Measurements from ENCODE around the gene SCN7A.
"Not testable (repeated sequence)": the region's sequence is repeated elsewhere in the genome, so short reads cannot be mapped to it uniquely, and the experiment has no call there.

SCN7A gene

DNA sequence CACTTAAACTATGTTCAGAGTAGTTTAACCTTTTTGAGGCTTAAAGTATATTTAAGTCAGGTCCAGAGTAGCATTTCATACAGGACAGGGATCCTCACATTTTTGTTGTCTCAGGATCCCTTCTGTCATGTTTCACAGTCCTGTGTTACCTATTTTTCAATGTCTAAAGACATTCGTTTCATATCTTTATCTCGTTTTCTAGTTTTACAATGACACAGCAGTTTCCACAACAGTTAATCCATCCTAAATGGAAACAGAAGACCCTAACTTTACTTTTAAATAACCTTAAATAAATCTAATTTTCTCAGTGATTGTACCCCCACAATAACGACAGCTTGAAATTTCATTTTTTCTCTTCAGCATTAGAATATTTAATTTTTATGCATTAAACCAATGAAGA, 101.0 kb downstream of the SCN7A start:
- DNase-seq = no peak

DNA sequence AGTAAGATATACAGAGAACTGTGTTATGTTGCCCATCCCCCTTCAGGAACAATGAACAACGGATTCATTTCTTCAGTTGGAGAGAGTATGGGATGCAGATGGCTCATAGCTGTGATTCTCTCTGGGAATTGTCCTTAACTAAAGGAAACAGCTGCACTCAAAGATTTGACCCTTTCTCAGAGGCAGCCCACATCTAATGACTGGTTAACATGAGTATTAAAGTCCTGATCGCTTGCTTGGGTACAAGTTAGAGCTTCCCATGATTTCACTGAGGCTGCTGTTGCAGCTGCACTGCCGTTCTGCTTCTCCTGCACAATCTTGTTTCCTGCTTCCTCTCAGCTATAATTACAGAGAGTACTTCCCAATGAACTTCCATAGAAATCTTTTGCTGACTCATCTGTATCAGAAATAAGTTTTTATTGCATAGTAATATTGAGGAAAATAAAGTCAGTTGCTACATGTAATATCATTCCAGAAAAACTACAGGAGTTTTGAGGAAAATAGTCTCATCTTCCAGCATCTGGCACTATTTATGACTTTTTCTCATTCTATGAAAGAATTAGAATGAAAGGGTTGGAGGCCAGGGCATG, 105.5 kb downstream of the SCN7A start:
- no peak for DNase-seq

DNA sequence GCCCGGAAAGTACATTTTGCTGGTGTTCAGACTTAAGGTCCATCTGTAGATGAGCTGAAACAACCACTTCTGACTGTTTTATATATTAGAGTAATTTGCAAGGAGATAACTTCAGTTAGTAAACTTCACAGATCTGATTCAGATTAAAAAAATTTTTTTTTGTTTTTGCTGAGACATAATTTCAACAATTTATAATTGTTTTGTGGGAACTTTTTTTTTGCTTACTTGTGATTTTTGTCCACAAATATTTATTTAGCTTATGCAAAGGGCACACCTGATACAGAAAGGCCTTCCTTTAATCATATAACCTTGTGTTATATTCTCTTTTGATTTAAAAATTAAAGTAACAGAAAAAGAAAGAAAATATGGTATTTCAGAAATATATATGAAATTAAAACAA, 108.7 kb downstream of the SCN7A start:
- no peak for DNase-seq

DNA sequence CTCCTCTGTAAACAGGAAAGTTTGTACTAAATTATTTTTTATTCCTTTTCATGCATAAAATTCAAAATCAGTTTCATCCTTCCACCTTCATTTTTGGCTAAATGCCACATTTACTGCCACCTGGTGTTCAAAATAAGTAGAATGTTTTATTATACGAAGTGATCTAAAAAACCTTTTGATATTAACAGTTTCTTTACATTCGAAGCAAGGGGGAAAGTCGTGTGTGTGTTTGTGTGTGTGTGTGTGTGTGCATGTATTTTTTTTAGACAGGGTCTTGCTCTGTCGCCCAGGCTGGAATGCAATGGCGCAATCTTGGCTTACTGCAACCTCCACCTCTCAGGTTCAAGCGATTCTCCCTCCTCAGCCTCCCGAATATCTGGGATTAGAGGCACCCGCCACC, 109.3 kb downstream of the SCN7A start:
- DNase-seq = no peak

DNA sequence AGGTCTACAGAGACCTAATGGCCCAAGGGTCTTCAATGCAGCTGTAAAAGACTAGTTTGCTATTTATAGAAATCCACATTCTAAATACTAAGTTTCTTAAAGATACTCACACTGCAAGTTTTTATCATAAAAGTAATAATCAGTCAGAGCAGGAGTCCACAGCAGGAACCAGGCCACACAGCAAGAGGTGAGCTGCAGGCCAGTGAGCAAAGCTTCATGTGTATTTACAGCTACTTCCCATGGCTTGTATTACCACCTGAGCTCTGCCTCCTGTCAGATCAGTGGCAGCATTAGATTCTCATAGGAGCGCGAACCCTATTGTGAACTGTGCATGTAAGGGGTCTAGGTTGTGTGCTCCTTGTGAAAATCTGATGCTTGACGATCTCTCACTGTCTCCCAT, 111.6 kb downstream of the SCN7A start:
- no peak for DNase-seq

DNA sequence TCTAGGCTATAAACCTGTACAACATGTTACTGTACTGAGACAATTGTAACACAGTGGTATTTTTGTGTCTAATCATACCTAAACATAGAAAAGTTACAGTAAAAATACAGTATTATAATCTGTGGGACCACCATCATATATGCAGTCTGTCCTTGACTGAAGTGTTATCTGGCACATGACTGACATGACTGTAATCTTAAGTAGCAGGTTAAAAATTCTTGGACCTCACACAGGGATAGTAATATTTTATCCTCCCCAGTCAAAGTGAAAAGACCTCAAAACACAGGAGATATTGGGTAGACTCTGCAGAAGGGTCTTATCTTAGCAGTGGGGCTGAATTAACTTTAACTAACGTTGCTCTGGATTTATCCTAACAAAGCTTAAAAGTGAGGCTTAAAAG, 113.4 kb downstream of the SCN7A start:
- no peak for DNase-seq

DNA sequence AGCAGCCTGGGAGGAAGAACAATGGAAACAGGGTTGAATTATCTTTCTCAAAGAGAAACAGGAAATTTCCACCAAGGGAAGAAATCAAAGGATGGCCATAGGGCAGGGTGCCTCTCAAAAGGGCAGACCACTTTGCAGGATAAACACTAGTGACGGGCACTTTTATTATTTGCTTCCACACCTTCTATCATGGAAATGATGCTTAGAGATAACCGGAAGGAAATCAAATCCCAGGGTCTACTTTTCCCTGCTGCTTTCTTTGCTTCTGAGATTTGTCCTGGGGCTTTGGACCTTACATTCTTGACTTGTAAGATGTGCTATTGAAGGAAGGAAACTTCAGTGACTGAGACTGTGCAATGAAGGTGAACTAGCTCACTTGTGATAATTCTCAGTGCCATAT, 117.2 kb downstream of the SCN7A start:
- DNase-seq = no peak

DNA sequence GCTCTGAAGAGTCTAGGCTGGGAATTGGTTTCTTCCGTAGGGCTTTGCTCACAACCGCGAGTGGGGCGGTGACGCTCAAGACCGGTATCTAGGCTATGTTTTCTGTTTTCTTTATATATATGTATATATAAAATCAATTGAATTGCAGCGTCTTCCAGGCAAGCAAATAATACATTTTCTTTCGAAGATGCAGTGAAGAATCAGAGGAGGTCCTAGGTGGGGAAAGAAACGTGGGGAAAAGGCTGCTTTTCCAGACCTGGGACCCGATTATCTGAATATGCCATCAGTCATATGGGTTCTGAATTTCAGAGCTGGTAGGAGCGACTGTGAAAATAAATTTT, 117.6 kb downstream of the SCN7A start:
- DNase-seq = no peak

DNA sequence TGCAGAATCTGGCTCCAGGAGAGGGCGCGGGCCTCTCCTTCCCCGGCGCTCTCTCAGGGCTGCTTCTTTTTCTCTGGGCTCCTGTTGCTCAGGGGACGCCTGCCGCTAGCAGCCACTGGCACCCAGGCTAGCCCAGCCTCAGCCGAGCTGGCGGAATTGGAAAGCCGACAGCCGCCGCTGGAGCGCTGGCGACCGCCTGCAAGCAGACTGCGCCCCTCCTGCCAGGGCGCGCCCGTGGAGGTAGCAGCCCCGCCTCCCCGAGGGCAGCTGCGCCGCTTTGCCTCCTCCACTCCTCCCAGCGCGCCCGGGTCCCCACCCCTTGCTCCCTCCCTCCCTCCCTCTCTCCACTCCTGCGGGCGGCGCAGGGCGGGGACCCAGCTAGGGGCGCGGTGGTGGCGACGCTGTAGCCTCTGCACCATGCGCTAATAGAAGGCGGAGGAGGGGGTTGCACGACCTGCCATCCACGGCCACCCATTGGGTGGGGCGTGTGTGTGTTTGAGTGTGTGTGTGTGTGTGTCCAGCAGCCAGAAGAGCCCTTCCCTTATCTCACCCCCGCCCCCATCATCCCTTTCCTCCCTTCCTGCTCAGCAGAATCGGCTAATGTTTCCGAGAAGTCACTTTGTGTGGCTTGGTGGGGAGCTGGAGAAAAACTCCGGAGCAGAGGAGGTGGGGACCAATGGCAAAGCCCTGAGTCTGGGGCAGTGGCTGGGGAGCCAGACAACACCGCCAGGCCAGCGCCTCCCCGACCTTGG, 118.1 kb downstream of the SCN7A start, which contains the start of gene SCN9A:
TSS of gene SCN9A (minus strand) at position 209 of the 752 bp plus-strand sequence. CDS start 64,188 bp downstream, outside the sequence.
- DNase-seq = peak in 1 of 2 donors; percentile 1

DNA sequence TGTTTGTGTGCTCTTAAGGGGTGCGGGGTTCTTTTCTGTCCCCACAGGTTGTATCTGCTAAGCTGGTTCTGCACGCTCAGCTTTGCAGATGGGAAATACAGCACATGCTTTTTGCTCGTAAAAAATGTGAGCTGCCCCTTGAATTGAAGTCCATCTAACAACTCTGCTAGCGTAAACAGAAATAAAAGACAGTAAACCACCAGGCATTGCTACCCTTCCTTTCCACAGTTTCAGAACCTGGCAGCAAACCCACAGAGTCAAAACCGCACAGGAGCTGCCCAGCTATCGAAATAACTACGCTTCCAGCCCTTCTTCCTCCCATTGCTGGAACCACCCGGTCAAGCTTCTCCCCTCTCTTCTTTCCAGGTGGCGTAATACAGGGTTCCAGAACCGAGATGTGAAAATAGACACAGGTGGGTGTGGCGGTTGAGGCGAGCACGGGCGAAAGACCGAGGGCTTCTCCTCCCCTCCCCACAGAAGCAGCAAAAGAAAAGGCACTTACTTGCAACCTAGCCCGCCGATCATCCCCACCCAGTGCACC, 118.8 kb downstream of the SCN7A start:
- no peak for DNase-seq

DNA sequence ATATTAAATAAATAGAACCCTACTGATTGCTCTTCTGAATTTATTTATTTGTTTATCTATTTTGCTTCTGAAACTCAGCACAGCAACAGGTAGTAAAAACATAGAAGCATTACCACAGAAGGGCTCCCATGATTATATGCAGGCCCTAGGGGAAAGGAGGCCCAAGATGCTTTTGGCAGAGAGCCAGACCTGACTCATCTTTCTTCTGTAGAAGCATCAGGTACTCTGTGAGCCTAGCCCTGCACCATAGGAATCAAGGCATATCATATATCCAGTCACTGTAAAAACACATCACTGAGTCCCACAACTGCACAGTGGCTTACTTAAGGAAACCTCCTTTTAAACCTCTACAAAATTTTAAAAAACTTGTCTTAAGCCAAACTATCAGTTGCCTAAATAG, 120.1 kb downstream of the SCN7A start:
- DNase-seq = no peak

DNA sequence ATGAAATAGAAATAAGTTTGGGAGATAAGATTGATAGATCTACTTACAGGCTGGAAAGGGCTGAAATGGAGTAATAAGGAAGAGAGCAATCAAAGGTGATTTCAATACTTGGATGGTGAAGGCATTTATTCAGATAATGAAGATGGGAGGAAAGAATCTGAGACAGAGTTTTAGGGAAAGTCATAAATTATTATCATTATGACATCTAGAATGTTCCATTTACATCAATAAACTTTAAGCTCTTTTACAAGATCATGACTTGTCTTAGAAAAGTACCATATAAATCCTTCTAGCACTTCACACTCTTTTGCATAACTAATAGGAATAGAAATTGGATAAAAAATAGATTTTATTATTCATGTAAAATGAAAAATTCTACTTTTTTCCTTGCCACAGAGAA, 120.5 kb downstream of the SCN7A start:
- DNase-seq = no peak

DNA sequence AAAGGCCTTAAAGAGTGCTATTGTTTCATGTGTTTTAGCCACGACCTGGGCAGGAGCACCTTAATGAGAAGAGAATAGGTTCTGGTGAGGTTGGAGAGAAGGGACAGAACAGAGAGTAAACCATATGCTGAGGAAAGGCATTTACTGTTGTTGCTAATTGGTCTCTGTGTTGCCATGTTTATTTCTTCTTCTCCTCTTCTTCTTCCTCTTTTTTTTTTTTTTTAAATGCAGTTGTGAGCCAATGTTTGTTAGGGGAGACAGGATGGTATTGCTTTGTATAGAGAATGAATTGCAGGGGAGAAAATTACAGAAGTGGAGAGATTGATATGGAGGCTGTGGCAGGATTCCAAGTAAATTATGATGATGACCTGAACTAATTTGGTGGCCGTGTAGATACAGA, 120.9 kb downstream of the SCN7A start:
- DNase-seq = no peak

DNA sequence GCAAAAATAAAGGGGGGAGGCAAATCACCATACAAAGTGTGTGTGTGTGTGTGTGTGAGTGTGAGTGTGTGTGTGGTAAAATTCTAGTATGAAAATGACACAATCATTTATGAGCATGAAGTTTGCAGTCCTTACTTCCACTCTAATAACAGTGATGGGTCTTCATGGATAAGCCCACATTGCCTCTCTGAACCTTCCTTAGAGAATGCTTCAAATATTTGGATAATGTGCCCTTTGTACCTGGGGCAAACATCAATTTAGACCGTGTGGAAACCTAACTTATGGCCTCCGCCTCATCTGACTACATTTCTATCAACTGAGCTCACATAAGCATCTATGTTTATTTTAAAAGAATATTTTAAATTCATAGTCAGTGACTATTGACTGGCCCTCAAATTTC, 122.0 kb downstream of the SCN7A start:
- no peak for DNase-seq

DNA sequence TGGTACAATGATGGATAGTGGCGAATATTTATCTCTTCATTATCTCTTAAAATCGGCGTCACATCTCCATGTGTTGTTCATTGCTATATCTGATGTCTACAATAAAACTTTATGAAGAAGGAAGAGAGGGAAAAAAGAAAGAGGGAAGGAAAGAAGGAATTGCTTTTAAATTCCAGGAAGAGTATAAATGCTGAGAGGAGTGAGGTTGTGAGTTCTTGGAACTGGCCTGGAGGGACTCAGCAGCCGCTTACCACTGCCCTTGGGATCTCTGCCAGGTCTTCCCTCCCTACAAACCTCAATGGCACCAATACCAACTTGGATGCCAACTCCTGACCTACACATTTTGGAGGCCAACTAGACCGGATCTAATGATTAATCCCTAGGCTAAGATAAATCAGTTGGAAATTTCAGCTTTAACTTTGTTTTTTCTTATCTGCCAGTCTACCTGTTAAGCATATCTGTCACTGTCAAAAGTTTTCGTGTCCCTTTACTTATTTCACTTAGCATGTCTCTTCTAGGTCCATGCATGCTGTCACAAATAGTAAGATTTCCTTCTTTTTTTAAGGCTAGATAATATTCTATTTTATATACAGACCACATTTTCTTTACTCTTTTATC, 128.1 kb downstream of the SCN7A start:
- DNase-seq = no peak

DNA sequence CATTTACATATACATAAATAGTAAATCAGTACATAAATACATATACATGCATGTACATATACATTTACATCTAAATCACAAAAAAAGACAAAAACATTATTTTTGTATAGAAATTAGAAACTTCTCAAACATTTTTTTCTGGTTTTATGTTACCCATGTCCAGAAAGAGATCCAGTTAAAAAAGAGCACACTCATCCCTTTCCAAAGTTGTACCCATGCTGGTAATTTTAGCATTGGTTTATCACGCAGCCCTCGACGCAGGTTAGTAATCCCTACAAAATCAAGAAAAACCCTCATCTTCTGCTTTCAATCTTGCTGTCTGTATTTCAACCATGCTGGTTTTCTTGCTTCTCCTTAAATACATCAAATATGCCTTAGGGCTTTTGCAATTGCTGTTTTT, 128.8 kb downstream of the SCN7A start:
- no peak for DNase-seq

DNA sequence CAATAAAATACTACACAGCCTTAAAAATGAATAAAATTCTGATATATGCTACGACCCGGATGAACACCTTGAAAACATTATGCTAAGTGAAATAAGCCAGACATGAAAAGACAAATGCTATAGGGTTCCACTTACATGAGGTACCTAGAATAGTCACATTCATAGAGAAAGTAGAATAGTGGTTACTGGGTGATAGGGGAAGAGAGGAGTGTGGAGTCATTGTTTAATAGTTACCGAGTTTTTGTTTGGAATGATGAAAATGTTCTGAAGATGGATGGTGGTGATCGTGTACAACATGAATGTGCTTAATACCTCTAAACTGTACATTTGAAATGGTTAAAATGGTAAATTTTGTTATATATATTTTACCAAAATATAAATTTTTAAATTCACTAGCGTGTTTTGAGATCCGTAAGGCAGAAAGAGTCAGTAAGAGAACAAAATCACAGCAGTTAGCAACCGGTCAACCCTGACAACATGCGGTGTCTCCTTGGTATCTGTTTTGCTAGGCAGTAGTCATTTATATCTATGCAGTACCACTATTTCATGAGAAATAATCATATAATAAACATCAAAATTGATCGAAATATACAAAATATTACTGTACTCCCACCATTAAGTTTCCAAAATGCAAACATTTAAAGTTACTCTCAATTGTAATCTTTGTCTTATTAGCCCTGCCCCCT, 129.4 kb downstream of the SCN7A start:
- no peak for DNase-seq

DNA sequence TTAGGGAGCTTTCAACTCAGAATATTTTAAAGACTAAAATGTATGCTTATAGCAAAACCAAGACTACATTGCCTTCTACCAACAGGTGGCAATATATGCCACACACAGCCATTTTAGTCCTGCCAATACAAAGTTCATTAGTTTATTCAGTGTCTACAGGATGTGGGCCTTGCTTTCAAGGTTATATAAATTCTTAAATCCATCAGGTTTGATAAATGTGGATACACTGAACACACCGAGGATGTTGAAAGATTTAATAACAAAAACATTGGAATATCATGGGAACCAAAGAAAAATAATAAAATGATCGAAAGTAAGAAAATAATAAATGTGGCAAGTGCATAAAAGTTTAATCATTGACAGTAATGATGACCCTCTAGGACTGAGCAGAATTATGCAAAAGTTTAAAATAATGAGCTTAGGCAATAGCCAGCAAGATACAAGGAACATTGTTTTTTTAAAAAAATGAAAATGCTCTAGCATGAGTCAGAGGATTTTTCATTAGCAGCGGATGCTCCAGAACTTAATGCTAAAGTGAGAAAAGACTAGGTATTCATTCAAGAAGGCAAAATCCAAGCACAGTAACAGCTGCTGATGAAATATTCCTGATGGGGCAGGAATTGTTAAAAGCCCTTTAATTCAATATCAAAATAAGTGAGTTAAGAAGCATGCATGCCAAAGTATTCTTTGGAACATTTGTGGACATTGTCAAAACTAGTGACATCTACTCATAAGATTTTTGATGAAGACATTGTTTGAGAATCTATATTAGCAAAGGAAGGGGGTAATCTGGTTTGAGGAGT, 132.5 kb downstream of the SCN7A start:
- no peak for DNase-seq

DNA sequence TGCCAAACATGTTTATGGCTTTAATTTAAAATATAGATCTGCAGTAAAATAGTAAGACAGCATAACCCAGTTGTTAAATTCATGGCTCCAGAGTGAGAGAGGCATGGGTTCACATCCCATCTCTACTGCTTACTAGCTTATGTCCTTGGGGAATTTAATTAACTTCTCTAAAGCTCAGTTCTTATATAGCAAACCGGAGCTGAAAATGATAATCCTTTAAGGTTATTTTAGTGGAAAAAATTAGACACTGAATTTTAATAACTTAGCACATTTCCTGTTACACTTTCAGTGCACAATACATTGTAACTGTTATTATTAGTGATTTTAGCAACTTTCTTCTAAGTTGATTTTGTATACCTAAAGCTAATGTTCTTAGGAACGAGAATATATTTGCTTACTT, 133.1 kb downstream of the SCN7A start:
- DNase-seq = no peak

DNA sequence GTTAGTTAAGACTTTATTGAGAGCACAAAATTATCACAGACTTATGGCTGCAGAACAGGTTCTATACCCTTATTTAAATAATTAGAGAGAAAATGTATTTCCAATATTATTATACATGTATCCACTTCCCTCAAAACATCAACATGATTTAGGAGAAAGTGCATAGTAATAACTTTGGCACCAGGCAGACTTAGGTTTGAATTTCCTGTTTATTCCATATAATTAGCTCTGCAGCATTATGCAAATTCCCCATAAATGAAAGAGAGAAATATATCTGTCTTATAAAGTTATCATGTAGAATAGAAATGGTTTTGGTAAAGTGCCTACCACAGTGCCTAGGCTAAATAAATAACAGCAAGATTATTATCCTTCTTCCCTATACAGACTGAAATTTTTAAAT, 133.6 kb downstream of the SCN7A start:
- DNase-seq = no peak

DNA sequence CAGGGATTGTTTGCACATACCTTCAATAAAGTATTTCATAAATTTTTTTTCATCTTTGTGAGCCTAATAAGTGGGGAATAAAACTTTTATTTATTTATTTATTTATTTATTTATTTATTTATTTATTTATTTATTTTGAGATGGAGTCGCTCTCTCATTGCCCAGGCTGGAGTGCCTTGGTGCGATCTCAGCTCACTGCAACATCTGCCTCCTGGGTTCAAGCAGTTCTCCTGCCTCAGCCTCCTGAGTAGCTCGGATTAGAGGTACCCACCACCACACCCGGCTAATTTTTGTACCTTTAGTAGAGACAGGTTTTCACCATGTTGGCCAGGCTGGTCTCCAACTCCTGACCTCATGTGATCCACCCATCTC, 136.1 kb downstream of the SCN7A start:
- DNase-seq = not testable (repeated sequence)

DNA sequence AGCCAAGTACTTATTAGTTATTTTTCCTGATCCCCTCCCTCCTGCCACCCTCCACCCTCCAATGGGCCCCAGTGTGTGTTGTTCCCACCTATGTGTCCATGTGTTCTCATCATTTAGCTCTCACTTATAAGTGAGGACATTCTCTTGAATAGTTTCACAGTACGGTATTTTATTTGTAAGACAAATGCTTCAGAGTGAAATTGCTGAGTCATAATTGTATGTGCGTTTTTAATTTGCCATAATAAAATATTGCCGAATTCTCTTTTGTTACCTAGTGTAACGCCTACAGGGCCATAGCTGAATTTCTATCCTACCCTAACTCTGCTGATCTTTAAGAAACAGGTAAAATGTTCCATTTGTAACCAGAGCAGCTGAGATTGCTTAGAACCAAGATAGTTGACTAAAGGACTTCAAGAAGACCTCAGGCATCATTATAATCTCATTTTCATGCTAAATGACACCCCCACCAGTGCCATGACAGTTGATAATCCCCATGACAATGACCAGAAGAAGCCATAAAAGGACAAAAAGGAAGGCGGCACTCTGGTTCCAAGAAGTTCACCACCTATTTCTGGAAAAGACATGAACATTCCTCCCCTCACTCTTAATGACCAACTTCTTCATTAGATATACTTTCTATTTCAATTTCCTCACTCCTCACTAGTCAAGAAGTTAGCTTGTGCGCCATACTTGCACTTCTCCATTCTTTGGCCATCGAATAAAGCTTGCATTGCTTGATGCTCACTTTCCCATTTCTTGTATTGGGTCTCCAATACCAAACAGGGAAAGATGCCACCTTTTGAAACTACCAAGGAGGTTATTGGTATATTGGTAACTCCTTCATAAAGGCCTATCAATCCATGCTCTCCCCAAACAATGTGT, 136.7 kb downstream of the SCN7A start:
- DNase-seq = no peak
